K562 (cell line): Measurements from ENCODE around the gene DPH2. TPM values are rescaled to one million over a fixed set of nuclear protein-coding genes. Genes with fewer than 3 reads are reported as not detected.

ENCODE experiments used
- ATAC-seq: fragments of 200-7000 bp; cut with Tn5 transposase; 3 replicates; pipeline ENCODE4 v1.9.1; 2020; ENCODE audit warnings: moderate library complexity
- Bru-seq: library from RNA; stranded (reverse); fragments of 400-500 nt; gene quantifications from one replicate; lab custom pipeline; 2021; lab: Mats Ljungman, UMichigan
- BruChase-seq, 2 experiments: library from RNA; stranded (reverse); fragments of 400-500 nt; gene quantifications; one replicate each; lab custom pipeline; 2021; lab: Mats Ljungman, UMichigan
- BruUV-seq: library from RNA; stranded (reverse); fragments of 400-500 nt; replicated peaks from 2 replicates; lab custom pipeline; 2021; lab: Mats Ljungman, UMichigan
- CTCF ChIA-PET: fragments of 300-600 bp; formaldehyde crosslinking; extraction: SDS; loops from one replicate; lab custom pipeline; 2021; ENCODE audit warnings: low intra/inter-chr PET ratio; lab: Yijun Ruan, JAX
- POLR2A ChIA-PET: fragments of 300-600, 350-650 bp; sonication (Branson Sonifier 250); formaldehyde crosslinking; extraction: SDS; loops from one replicate; lab custom pipeline; 2021; ENCODE audit warnings: antibody characterized with exemption, inconsistent platforms; lab: Yijun Ruan, JAX
- DNase-seq, 4 experiments: peaks; one replicate each; pipeline versions ENCODE4 v3.0.0 to v3.0.0-alpha.2; 2011 to 2018; ENCODE audit warnings: low spot score in 3 of 4, mixed read lengths in 3 of 4; ENCODE audit errors: extremely low read depth in 1 of 4
- FAIRE-seq: peaks from 2 replicates; lab custom pipeline; 2011; peaks lifted over from hg19 to GRCh38; lab: Jason Lieb, UNC
- H2AFZ ChIP-seq: 2 replicates; pipeline ENCODE4 v1.6.0; 2011; ENCODE audit warnings: low read depth, low read length, control low read depth, inconsistent platforms
- H3K27ac ChIP-seq: fragments of 200-600 bp; 3 replicates; pipeline ENCODE4 v1.8.0; 2011; ENCODE audit warnings: low read depth, mild to moderate bottlenecking, control low read depth, inconsistent platforms, low read length, moderate library complexity, mixed read lengths; ENCODE audit errors: extremely low read depth
- H3K27me3 ChIP-seq, 2 experiments: fragments of 300-600 bp in 1 of 2; 2 replicates in 1 of 2; 3 replicates in 1 of 2; pipeline versions ENCODE4 v1.6.0 to v1.8.0; 2011; ENCODE audit warnings: inconsistent platforms in 2 of 2, low read length in 2 of 2, mild to moderate bottlenecking in 1 of 2, mixed read lengths in 1 of 2, moderate library complexity in 1 of 2; ENCODE audit not compliant: control insufficient read depth in 2 of 2, insufficient read depth in 2 of 2
- H3K36me3 ChIP-seq: fragments of 300-600 bp; 3 replicates; pipeline ENCODE4 v1.8.0; 2011; ENCODE audit warnings: mild to moderate bottlenecking, low read length, inconsistent platforms; ENCODE audit not compliant: control insufficient read depth, insufficient read depth
- H3K4me1 ChIP-seq, 2 experiments: fragments of 200-600 bp in 1 of 2; replicated peaks in 1 of 2; 2 replicates in 1 of 2; 3 replicates in 1 of 2; pipeline versions ENCODE4 v1.5.1 to v1.8.0; 2011; ENCODE audit warnings: inconsistent platforms in 2 of 2, low read length in 2 of 2, mild to moderate bottlenecking in 1 of 2, mixed read lengths in 1 of 2, moderate library complexity in 1 of 2; ENCODE audit not compliant: control insufficient read depth in 2 of 2, insufficient read depth in 2 of 2
- H3K4me2 ChIP-seq: 2 replicates; pipeline ENCODE4 v1.6.1; 2011; ENCODE audit warnings: low read length, control low read depth, inconsistent platforms, mixed read lengths; ENCODE audit not compliant: insufficient read depth
- H3K4me3 ChIP-seq: fragments of 200-600 bp; sonication (generic), shearing (Covaris generic); 2 replicates; pipeline ENCODE4 v1.5.1; 2016; ENCODE audit warnings: control low read depth, inconsistent platforms
- H3K79me2 ChIP-seq: fragments of 200-600 bp; 3 replicates; pipeline ENCODE4 v1.8.0; 2011; ENCODE audit warnings: low read length, inconsistent platforms; ENCODE audit not compliant: control insufficient read depth, insufficient read depth
- H3K9ac ChIP-seq, 2 experiments: 2 replicates each; pipeline versions ENCODE4 v1.6.0 to v1.6.1; 2011; ENCODE audit warnings: low read depth in 2 of 2, low read length in 2 of 2, control low read depth in 1 of 2, inconsistent platforms in 1 of 2, mild to moderate bottlenecking in 1 of 2, mixed read lengths in 1 of 2; ENCODE audit not compliant: insufficient read depth in 1 of 2
- H3K9me1 ChIP-seq: one replicate; pipeline ENCODE4 v1.6.0; 2011; ENCODE audit warnings: inconsistent platforms, mild to moderate bottlenecking, low read length, moderate library complexity; ENCODE audit not compliant: control insufficient read depth, insufficient read depth
- H3K9me3 ChIP-seq: replicated peaks from 2 replicates; pipeline ENCODE4 v1.5.1; 2011; ENCODE audit warnings: low read depth, low read length, inconsistent platforms; ENCODE audit not compliant: control insufficient read depth, insufficient read depth
- H4K20me1 ChIP-seq: replicated peaks from 2 replicates; pipeline ENCODE4 v1.6.1; 2011; ENCODE audit warnings: low read length, inconsistent platforms, mixed read lengths; ENCODE audit not compliant: control insufficient read depth, insufficient read depth
- KDM4B ChIP-seq, 2 experiments: fragments of 450-650 bp in 1 of 2; sonication (generic) in 1 of 2; IDR thresholded peaks; 2 replicates each; pipeline ENCODE4 v1.6.1; 2016 to 2017; ENCODE audit warnings: borderline replicate concordance in 2 of 2, antibody characterized with exemption in 1 of 2, low read depth in 1 of 2, mild to moderate bottlenecking in 1 of 2
- RB1 ChIP-seq: fragments of 450-650 bp; IDR thresholded peaks from 2 replicates; pipeline ENCODE4 v1.6.1; 2017; ENCODE audit warnings: low read depth, mild to moderate bottlenecking
- SAFB ChIP-seq: fragments of 200-400 bp; formaldehyde crosslinking; IDR thresholded peaks from 2 replicates; pipeline ENCODE4 v1.6.1; 2017; ENCODE audit warnings: low read depth, low read length, borderline replicate concordance
- USF1 ChIP-seq: sonication (generic); formaldehyde crosslinking; IDR thresholded peaks from 2 replicates; pipeline ENCODE4 v1.9.0; 2022; ENCODE audit warnings: mild to moderate bottlenecking, missing genetic modification reagents
- YY1 ChIP-seq, 3 experiments: IDR thresholded peaks; 2 replicates each; pipeline ENCODE4 v1.6.1; 2011; ENCODE audit warnings: low read length in 2 of 3, mild to moderate bottlenecking in 2 of 3, moderate library complexity in 2 of 3, borderline replicate concordance in 1 of 3, control low read depth in 1 of 3, low read depth in 1 of 3; ENCODE audit not compliant: insufficient read depth in 3 of 3, insufficient replicate concordance in 2 of 3, control insufficient read depth in 1 of 3, insufficient read length in 1 of 3; ENCODE audit errors: extremely low read depth in 1 of 3
- ZNF609 ChIP-seq: sonication (generic); formaldehyde crosslinking; IDR thresholded peaks from 2 replicates; pipeline ENCODE4 v1.8.1; 2023; ENCODE audit warnings: missing genetic modification reagents, mild to moderate bottlenecking, borderline replicate concordance
- WGBS: fragments of 100-300 bp; shearing (Covaris generic); methylation state at CpG from one replicate; pipeline ENCODE4 v1.1.6; 2016; ENCODE audit warnings: low coverage, mixed read lengths; ENCODE audit not compliant: insufficient coverage; ENCODE audit errors: missing lambda C conversion rate; 5-methylcytosine and 5-hydroxymethylcytosine counted together
- in situ Hi-C: fragments of 300-500 bp; cut with MboI; formaldehyde crosslinking; loops from 4 replicates; pipeline ENCODE4 v1.15.0; 2018; ENCODE audit warnings: inconsistent platforms, mixed read lengths
- intact Hi-C: fragments of 100-400 bp; cut with micrococcal nuclease; formaldehyde crosslinking; loops from 2 replicates; pipeline ENCODE4 v1.14.2; 2022
- long read RNA-seq, 3 experiments: library from polyadenylated mRNA in 2 of 3; library from RNA in 1 of 3; unstranded in 2 of 3; stranded (forward) in 1 of 3; transcript quantifications; one replicate each; pipeline ENCODE4 v2.0.0, GENCODE V29; 2019 to 2022
- polyA minus RNA-seq, 3 experiments: library from RNA; depleted of rRNA, polyadenylated mRNA; stranded (reverse); fragments of >200 nt; gene quantifications; 2 replicates each; pipeline ENCODE4 v1.2.3, GENCODE V29; 2011
- polyA plus RNA-seq, 8 experiments: library from polyadenylated mRNA; depleted of rRNA in 4 of 8; stranded (reverse) in 5 of 8; unstranded in 3 of 8; fragments of >200 nt; fragmentation: Nextera tagmentation in 2 of 8; fragmentation: Illumina TruSeq in 1 of 8; extraction: Ambion mirVana in 2 of 8; extraction: Trizol in 1 of 8; gene quantifications; 2 replicates each; pipeline versions ENCODE4 v1.2.1 to v1.2.3, GENCODE V29; 2011 to 2014; ENCODE audit warnings: inconsistent platforms in 1 of 8, missing spikeins in 1 of 8
- total RNA-seq, 7 experiments: library from RNA; depleted of rRNA in 6 of 7; stranded (reverse); fragments of >200 nt in 6 of 7; fragmentation: Illumina TruSeq in 2 of 7; extraction: Trizol in 2 of 7; gene quantifications; 2 replicates each; pipeline versions ENCODE4 v1.2.1 to v1.2.3, GENCODE V29; 2011 to 2021; ENCODE audit warnings: low replicate concordance in 1 of 7

DPH2 gene
- 110 and 268 TPM in 2 replicates for total RNA-seq (2011; cell fraction: chromatin; rRNA removed; ENCODE audit: low replicate concordance)
- total RNA-seq (2011; cell fraction: nucleolus; rRNA removed), result 191 and 199 TPM in 2 replicates
- total RNA-seq (2011; cell fraction: nucleoplasm; rRNA removed), result 123 and 150 TPM in 2 replicates
- total RNA-seq (2014; rRNA removed), result 87.5 and 122 TPM in 2 replicates
- 31.9 and 39.4 TPM in 2 replicates for total RNA-seq (2014; rRNA removed; fragmentation: Illumina TruSeq; extraction: Trizol)
- 66.8 and 68.1 TPM in 2 replicates for total RNA-seq (2015; rRNA removed; fragmentation: Illumina TruSeq; extraction: Trizol)
- total RNA-seq (2021), result 94.1 and 97.3 TPM in 2 replicates
- 63.1 and 71.2 TPM in 2 replicates for polyA plus RNA-seq (2011; rRNA removed)
- 117 and 149 TPM in 2 replicates for polyA plus RNA-seq (2011; cell fraction: cytosol; rRNA removed)
- 379 and 380 TPM in 2 replicates for polyA plus RNA-seq (2011; cell fraction: nucleus; rRNA removed)
- 39.2 and 65.5 TPM in 2 replicates for polyA plus RNA-seq (2012)
- 81.1 and 106 TPM in 2 replicates for polyA plus RNA-seq (2014; fragmentation: Illumina TruSeq; extraction: Trizol)
- polyA plus RNA-seq (2014; fragmentation: Nextera tagmentation; extraction: Ambion mirVana), result 10 to 100 TPM; 17.9 to 27.0 TPM
- 93.2 and 110 TPM in 2 replicates for polyA plus RNA-seq (2014; rRNA removed)
- 50.3 and 52.5 TPM in 2 replicates for polyA minus RNA-seq (2011; rRNA and poly(A)+ RNA removed)
- 35.5 and 48.5 TPM in 2 replicates for polyA minus RNA-seq (2011; cell fraction: cytosol; rRNA and poly(A)+ RNA removed)
- polyA minus RNA-seq (2011; cell fraction: nucleus; rRNA and poly(A)+ RNA removed), result 96.7 and 113 TPM in 2 replicates
- Bru-seq, nascent RNA, result percentile 83 among the genes with signal in this experiment
- BruChase-seq, experiment 1, labeled RNA remaining after a 2-hour chase, result percentile 71 among the genes with signal in this experiment
- percentile 78 among the genes with signal in this experiment for BruChase-seq, experiment 2, labeled RNA remaining after a 6-hour chase
- long read RNA-seq, experiment 1, transcript DPH2-209 (6 exons, 2,414 nt), result minor isoform, 15 of 263 reads
- long read RNA-seq, experiment 1, transcript DPH2-201 (6 exons, 2,472 nt), result major isoform, 144 of 263 reads
- long read RNA-seq, experiment 1, partial matches to known transcripts, result 64 of 263 reads
- long read RNA-seq, experiment 1, other reads (novel, unspliced or antisense), result 38 of 263 reads
- long read RNA-seq, experiment 2, transcript DPH2-201 (6 exons, 2,472 nt), result major isoform, 70 of 122 reads
- long read RNA-seq, experiment 2, transcript DPH2-209 (6 exons, 2,414 nt), result minor isoform, 10 of 122 reads
- long read RNA-seq, experiment 2, partial matches to known transcripts, result 29 of 122 reads
- long read RNA-seq, experiment 2, other reads (novel, unspliced or antisense), result 12 of 122 reads
- long read RNA-seq, experiment 3, transcript DPH2-201 (6 exons, 2,472 nt), result major isoform, 48 of 71 reads
- long read RNA-seq, experiment 3, transcript DPH2-202 (5 exons, 1,738 nt), result minor isoform, 5 of 71 reads
- long read RNA-seq, experiment 3, transcript DPH2-209 (6 exons, 2,414 nt), result minor isoform, 8 of 71 reads
- long read RNA-seq, experiment 3, partial matches to known transcripts, result 2 of 71 reads
- long read RNA-seq, experiment 3, other reads (novel, unspliced or antisense), result 8 of 71 reads

- in situ Hi-C loops, result no loop called here
- H3K9me1 ChIP-seq, result peaks cover 4% of the 10 kb centered on the region
- intact Hi-C loops, result loop anchor here (1.0 kb wide), 1 partner anchor 24 kb away; the partner anchor contains the start of gene IPO13
- peak within 1 kb of the TSS; percentile 100 for H3K4me3 ChIP-seq
- FAIRE-seq (peak; percentile 100), ATAC-seq (peak; percentile 96), DNase-seq (peak; percentile 97 to 99 (median 98))
- peak within 1 kb of the TSS; percentile 81 to 99 for H3K9ac ChIP-seq
- peak within 1 kb of the TSS; percentile 98 for H3K4me2 ChIP-seq
- under 1% methylated on average over 47 of the region's 47 CpGs for WGBS
- no peaks in the 10 kb centered on the region for H3K9me3 ChIP-seq
- BruUV-seq, result TSS peak; percentile 63
- peak within 1 kb of the TSS; percentile 71 for H3K27ac ChIP-seq
- ChIA-PET POLR2A (interaction anchor here (0.5 to 1.4 kb wide), 12 partner anchors 8 to 1830 kb away, joined by 3 to 7 read pairs (median 3); partner anchors contain the start of gene IPO13), CTCF (no interaction called here)
- H3K27me3 ChIP-seq, result no peaks in the 10 kb centered on the region
- H4K20me1 ChIP-seq, result no peaks in the 10 kb centered on the region
- H3K4me1 ChIP-seq, result peaks cover 10 to 30% of the 10 kb centered on the region in 2 experiments; a peak in 4 of 5 replicates
- H3K79me2 ChIP-seq, result peaks cover 18% of the 10 kb centered on the region
- peaks cover 36% of the 10 kb centered on the region for H3K36me3 ChIP-seq
- peak within 1 kb of the TSS; percentile 87 for H2AFZ ChIP-seq
- TF ChIP-seq SAFB (no peak), USF1 (peak; percentile 72), ZNF609 (CRISPR knock-in tag) (no peak), YY1 (IDR thresholded peaks at IDR 0.05; ENCODE audit: borderline replicate concordance in 1 of 3, control insufficient read depth in 1 of 3, extremely low read depth in 1 of 3, insufficient read depth in 3 of 3, insufficient read length in 1 of 3, insufficient replicate concordance in 2 of 3, low read depth in 1 of 3, low read length in 2 of 3) (peak in 2 of 3 experiments; percentile 53 to 70), RB1 (peak; percentile 62), KDM4B (IDR thresholded peaks at IDR 0.05; ENCODE audit: borderline replicate concordance in 2 of 2, low read depth in 1 of 2) (peak in 1 of 2 experiments; percentile 82; a peak in 1 of 4 replicates)
Measured at GRCh38 chr1:43969746-43970466, at the start of gene DPH2. Gene DPH2 (plus strand): TSS chr1:43970010. CDS start chr1:43970176, 166 bp downstream.
